Stimulated activated CD8-positive, alpha-beta memory T cell treated with anti-CD3 and anti-CD28 coated beads, Interleukin-15, amount 100 ng/mL, for 1 hour (primary cell): ENCODE results near the gene TESK2.
"Not testable (repeated sequence)": the region's sequence is repeated elsewhere in the genome, so short reads cannot be mapped to it uniquely, and the experiment has no call there.

Source experiments
- DNase-seq: peaks from one replicate; pipeline ENCODE4 v3.0.0-alpha.2; 2020; ENCODE audit warnings: low read depth

Gene TESK2

GRCh38 chr1:45473302-45473701, 17.7 kb downstream of the TESK2 start:
- no peak for DNase-seq

GRCh38 chr1:45470306-45470798, 20.6 kb downstream of the TESK2 start:
- DNase-seq: no peak

GRCh38 chr1:45467353-45467752, 23.6 kb downstream of the TESK2 start:
- DNase-seq: not testable (repeated sequence)

- DNase-seq: no peak
Observed at GRCh38 chr1:45465277-45465676, 25.7 kb downstream of the TESK2 start.

- DNase-seq: no peak
Observed at GRCh38 chr1:45458894-45459293, 32.1 kb downstream of the TESK2 start.

- no peak for DNase-seq
Observed at GRCh38 chr1:45456531-45456930, 34.4 kb downstream of the TESK2 start.

- DNase-seq: no peak
Observed at GRCh38 chr1:45455162-45455561, 35.8 kb downstream of the TESK2 start.

- no peak for DNase-seq
Observed at GRCh38 chr1:45454464-45454863, 36.5 kb downstream of the TESK2 start.

- no peak for DNase-seq
Observed at GRCh38 chr1:45452503-45452902, 38.5 kb downstream of the TESK2 start.

GRCh38 chr1:45448357-45448756, 42.6 kb downstream of the TESK2 start:
- no peak for DNase-seq

- DNase-seq: no peak
Observed at GRCh38 chr1:45446950-45447672, 43.9 kb downstream of the TESK2 start.

GRCh38 chr1:45446530-45446929, 44.4 kb downstream of the TESK2 start:
- DNase-seq: no peak

- no peak for DNase-seq
Observed at GRCh38 chr1:45444609-45445131, 46.3 kb downstream of the TESK2 start.

GRCh38 chr1:45443580-45444446, 47.1 kb downstream of the TESK2 start:
- DNase-seq: no peak

GRCh38 chr1:45442272-45442671, 48.7 kb downstream of the TESK2 start:
- DNase-seq: no peak

GRCh38 chr1:45437323-45437722, 53.6 kb downstream of the TESK2 start:
- no peak for DNase-seq

GRCh38 chr1:45430490-45430889, 60.5 kb downstream of the TESK2 start:
- DNase-seq: no peak

- DNase-seq: no peak
Observed at GRCh38 chr1:45429561-45430159, 61.3 kb downstream of the TESK2 start.

GRCh38 chr1:45423906-45424678, 66.9 kb downstream of the TESK2 start:
- DNase-seq: no peak

GRCh38 chr1:45421935-45422334, 69.0 kb downstream of the TESK2 start:
- no peak for DNase-seq

GRCh38 chr1:45414746-45415145, 76.2 kb downstream of the TESK2 start:
- DNase-seq: no peak

- DNase-seq: no peak
Observed at GRCh38 chr1:45412899-45413298, 78.1 kb downstream of the TESK2 start.
